ENCODE data around the gene MED15. TPM values are rescaled to one million over a fixed set of nuclear protein-coding genes. Genes with fewer than 3 reads are reported as not detected.

Gene MED15, protein sequence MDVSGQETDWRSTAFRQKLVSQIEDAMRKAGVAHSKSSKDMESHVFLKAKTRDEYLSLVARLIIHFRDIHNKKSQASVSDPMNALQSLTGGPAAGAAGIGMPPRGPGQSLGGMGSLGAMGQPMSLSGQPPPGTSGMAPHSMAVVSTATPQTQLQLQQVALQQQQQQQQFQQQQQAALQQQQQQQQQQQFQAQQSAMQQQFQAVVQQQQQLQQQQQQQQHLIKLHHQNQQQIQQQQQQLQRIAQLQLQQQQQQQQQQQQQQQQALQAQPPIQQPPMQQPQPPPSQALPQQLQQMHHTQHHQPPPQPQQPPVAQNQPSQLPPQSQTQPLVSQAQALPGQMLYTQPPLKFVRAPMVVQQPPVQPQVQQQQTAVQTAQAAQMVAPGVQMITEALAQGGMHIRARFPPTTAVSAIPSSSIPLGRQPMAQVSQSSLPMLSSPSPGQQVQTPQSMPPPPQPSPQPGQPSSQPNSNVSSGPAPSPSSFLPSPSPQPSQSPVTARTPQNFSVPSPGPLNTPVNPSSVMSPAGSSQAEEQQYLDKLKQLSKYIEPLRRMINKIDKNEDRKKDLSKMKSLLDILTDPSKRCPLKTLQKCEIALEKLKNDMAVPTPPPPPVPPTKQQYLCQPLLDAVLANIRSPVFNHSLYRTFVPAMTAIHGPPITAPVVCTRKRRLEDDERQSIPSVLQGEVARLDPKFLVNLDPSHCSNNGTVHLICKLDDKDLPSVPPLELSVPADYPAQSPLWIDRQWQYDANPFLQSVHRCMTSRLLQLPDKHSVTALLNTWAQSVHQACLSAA
- 85.5 and 85.6 TPM in 2 replicates for polyA plus RNA-seq (2013)

DNA sequence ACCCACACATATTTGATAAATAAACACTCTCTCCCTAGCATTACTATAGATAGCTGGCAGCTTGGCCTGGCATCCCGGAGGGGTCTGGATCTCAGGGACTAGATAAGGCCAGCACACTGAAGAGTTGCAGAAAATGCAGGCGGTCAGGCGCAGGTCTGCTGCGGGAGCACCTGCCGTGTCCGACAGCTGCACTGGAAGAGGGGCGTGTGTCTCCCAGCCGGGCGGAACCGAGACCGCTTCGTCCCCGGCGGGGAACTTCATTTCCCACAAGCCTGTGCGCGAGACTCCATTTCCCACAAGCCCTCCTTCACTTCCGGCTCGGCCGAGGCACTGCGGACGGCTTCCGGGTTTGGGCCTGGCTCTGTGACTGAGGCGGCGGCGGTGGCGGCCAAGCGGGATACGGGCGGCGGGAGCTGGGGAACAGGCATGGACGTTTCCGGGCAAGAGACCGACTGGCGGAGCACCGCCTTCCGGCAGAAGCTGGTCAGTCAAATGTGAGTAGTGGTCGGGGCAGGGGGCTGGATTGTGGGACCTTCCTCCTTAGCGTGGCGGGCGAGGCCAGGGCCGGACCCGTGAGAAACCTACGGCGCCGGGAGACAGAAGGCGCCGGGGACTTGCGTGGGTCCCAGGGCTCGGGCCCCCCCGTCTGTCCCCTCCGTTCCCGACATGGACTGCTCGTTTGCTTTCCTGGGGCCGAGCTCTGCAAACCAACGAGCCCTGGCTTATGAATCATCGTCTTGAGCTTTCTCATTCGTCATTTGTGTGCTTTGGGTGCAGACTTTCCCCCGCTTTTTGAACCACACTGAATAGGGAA, at the start of gene MED15:
MED15 (plus strand) TSS at position 358 of the 814 bp plus-strand sequence; CDS start at position 427, 69 bp downstream.
- H2AK5ac ChIP-seq (ENCODE audit: low read length) = peak within 1 kb of the TSS; percentile 61
- peak within 1 kb of the TSS; percentile 82 for H3K27ac ChIP-seq (ENCODE audit: low read depth, low read length)
- H2AFZ ChIP-seq (ENCODE audit: insufficient read depth, low read length, poor library complexity) = peak within 1 kb of the TSS; percentile 42
- H3K4me1 ChIP-seq (ENCODE audit: control insufficient read depth in 1 of 2, insufficient read depth in 2 of 2, low read length in 2 of 2) = peaks cover 20 to 32% of the 10 kb centered on the region in 2 experiments
- DNase-seq = peak; percentile 97 to 99
- H2BK12ac ChIP-seq (ENCODE audit: low read length) = peak within 1 kb of the TSS; percentile 78
- peak within 1 kb of the TSS; percentile 88 for H3K4me3 ChIP-seq (ENCODE audit: low read depth, low read length)
- H3K4ac ChIP-seq (ENCODE audit: low read depth, low read length) = peak within 1 kb of the TSS; percentile 96
- H3K14ac ChIP-seq (ENCODE audit: low read length) = peak within 1 kb of the TSS; percentile 92
- peak within 1 kb of the TSS; percentile 97 for H3K4me2 ChIP-seq (ENCODE audit: low read length)
- peak within 1 kb of the TSS; percentile 90 for H4K8ac ChIP-seq (ENCODE audit: low read depth, low read length)
- H3K18ac ChIP-seq (ENCODE audit: low read length) = peak within 1 kb of the TSS; percentile 90
- peak within 1 kb of the TSS; percentile 90 for H2BK5ac ChIP-seq (ENCODE audit: low read depth, low read length, poor library complexity)
- peak within 1 kb of the TSS; percentile 96 for H4K91ac ChIP-seq (ENCODE audit: low read depth, low read length)
- H3K9ac ChIP-seq (ENCODE audit: low read length) = peak within 1 kb of the TSS; percentile 95
- peak within 1 kb of the TSS; percentile 92 for H2BK120ac ChIP-seq (ENCODE audit: insufficient read depth, low read length, poor library complexity)
- H3K36me3 ChIP-seq (ENCODE audit: control insufficient read depth in 1 of 2, insufficient read depth in 2 of 2, low read length in 2 of 2) = peaks cover 0 to 3% of the 10 kb centered on the region in 2 experiments
- H4K12ac ChIP-seq (ENCODE audit: low read depth, low read length) = peak within 1 kb of the TSS; percentile 60
- H3K79me1 ChIP-seq (ENCODE audit: low read length) = peaks cover 26% of the 10 kb centered on the region
- no CpG with 5 or more reads among the region's 58 CpGs for WGBS (ENCODE audit: extremely low coverage, insufficient coverage, insufficient read length)
- no peaks in the 10 kb centered on the region for H3K27me3 ChIP-seq (ENCODE audit: insufficient read depth, low read length)
- no peaks in the 10 kb centered on the region for H3K9me3 ChIP-seq (ENCODE audit: insufficient read depth, low read depth, low read length)
- H3K79me2 ChIP-seq (ENCODE audit: control insufficient read depth, insufficient read depth, low read length, poor library complexity) = peaks cover 25% of the 10 kb centered on the region
- H3K23ac ChIP-seq (ENCODE audit: low read length) = no peak within 1 kb of the TSS

DNA sequence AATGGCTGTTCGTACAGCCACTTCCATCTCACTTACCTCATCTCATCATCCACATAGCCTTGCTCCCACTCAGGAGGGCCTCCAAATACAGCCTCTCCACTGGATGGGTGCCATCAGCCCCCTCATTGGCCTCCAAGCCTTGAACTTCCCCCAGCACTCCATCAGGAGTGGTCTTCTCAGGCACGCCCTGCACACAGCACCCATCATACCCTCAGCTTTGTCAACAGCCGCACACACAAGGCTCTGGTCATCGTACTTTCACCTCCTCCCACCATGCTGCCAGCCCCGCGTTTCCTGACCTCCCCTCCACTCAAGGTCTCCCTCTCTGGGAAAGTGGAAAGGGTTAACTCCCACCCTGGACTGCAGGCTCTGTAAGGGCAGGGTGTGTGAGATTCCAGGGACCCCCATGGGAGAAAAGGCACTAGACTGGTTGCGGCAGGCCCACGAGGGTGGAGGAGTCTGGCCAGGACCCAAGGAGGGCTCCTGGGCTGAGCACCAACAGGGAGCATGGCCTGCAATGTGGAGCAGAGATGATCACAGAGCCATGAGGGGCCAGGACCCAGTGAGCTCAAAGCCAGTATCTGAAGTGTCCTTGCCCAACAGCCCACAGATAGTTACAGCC, 48.8 kb upstream of the MED15 start:
- no peak for DNase-seq
- Histone ChIP-seq H3K4me2 (ENCODE audit: low read length) (no peak overlapping the region), H2BK12ac (ENCODE audit: low read length) (no peak overlapping the region), H4K91ac (ENCODE audit: low read depth, low read length) (no peak overlapping the region), H3K4ac (ENCODE audit: low read depth, low read length) (no peak overlapping the region), H4K8ac (ENCODE audit: low read depth, low read length) (no peak overlapping the region), H2AFZ (ENCODE audit: insufficient read depth, low read length, poor library complexity) (no peak overlapping the region), H3K36me3 (ENCODE audit: control insufficient read depth in 1 of 2, insufficient read depth in 2 of 2, low read length in 2 of 2) (peaks cover 6 to 9% of the 10 kb centered on the region in 2 experiments), H3K4me1 (ENCODE audit: control insufficient read depth in 1 of 2, insufficient read depth in 2 of 2, low read length in 2 of 2) (peaks cover 3 to 5% of the 10 kb centered on the region in 2 experiments), H3K23ac (ENCODE audit: low read length) (no peak overlapping the region), H3K9ac (ENCODE audit: low read length) (no peak overlapping the region), H3K79me2 (ENCODE audit: control insufficient read depth, insufficient read depth, low read length, poor library complexity) (no peaks in the 10 kb centered on the region), H4K12ac (ENCODE audit: low read depth, low read length) (no peak overlapping the region), H3K14ac (ENCODE audit: low read length) (no peak overlapping the region), H3K79me1 (ENCODE audit: low read length) (peaks cover 3% of the 10 kb centered on the region), H2BK120ac (ENCODE audit: insufficient read depth, low read length, poor library complexity) (no peak overlapping the region), H2AK5ac (ENCODE audit: low read length) (no peak overlapping the region), H3K27ac (ENCODE audit: low read depth, low read length) (no peak overlapping the region), H2BK5ac (ENCODE audit: low read depth, low read length, poor library complexity) (no peak overlapping the region), H3K9me3 (ENCODE audit: insufficient read depth, low read depth, low read length) (no peaks in the 10 kb centered on the region), H3K27me3 (ENCODE audit: insufficient read depth, low read length) (no peaks in the 10 kb centered on the region), H3K4me3 (ENCODE audit: low read depth, low read length) (no peak overlapping the region), H3K18ac (ENCODE audit: low read length) (no peak overlapping the region)
- whole genome bisulfite sequencing (ENCODE audit: extremely low coverage, insufficient coverage, insufficient read length) = no CpG with 5 or more reads among the region's 8 CpGs

DNA sequence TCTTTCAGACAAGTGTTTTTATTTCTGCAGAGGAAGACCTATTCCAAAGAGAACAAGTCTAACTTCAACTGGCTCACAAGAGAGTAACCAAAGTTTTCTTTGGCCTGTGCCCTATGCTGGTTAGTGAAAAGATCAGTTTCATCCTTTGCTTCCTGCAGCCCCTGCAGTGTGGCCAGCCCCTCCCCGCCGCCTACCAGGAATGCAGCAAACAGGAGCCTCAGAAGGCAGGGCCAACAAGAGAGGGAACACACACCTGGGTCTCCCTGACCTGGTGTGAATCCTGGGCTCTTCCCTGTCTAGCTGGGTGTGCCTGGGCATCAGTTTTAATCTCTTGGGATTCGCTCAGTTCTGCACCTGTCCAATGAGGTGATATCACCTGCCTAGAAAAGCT, 48.3 kb upstream of the MED15 start:
- H4K12ac ChIP-seq (ENCODE audit: low read depth, low read length) = no peak overlapping the region
- DNase-seq = no peak
- no peak overlapping the region for H2BK12ac ChIP-seq (ENCODE audit: low read length)
- H3K4me3 ChIP-seq (ENCODE audit: low read depth, low read length) = no peak overlapping the region
- no peak overlapping the region for H2BK5ac ChIP-seq (ENCODE audit: low read depth, low read length, poor library complexity)
- no peak overlapping the region for H4K91ac ChIP-seq (ENCODE audit: low read depth, low read length)
- no peak overlapping the region for H4K8ac ChIP-seq (ENCODE audit: low read depth, low read length)
- peaks cover 3% of the 10 kb centered on the region for H3K79me1 ChIP-seq (ENCODE audit: low read length)
- no peak overlapping the region for H3K4ac ChIP-seq (ENCODE audit: low read depth, low read length)
- H3K27ac ChIP-seq (ENCODE audit: low read depth, low read length) = no peak overlapping the region
- no peak overlapping the region for H2BK120ac ChIP-seq (ENCODE audit: insufficient read depth, low read length, poor library complexity)
- H3K27me3 ChIP-seq (ENCODE audit: insufficient read depth, low read length) = no peaks in the 10 kb centered on the region
- no peak overlapping the region for H3K14ac ChIP-seq (ENCODE audit: low read length)
- no peaks in the 10 kb centered on the region for H3K79me2 ChIP-seq (ENCODE audit: control insufficient read depth, insufficient read depth, low read length, poor library complexity)
- H2AK5ac ChIP-seq (ENCODE audit: low read length) = no peak overlapping the region
- no peak overlapping the region for H3K4me2 ChIP-seq (ENCODE audit: low read length)
- peaks cover 3 to 5% of the 10 kb centered on the region in 2 experiments for H3K4me1 ChIP-seq (ENCODE audit: control insufficient read depth in 1 of 2, insufficient read depth in 2 of 2, low read length in 2 of 2)
- WGBS (ENCODE audit: extremely low coverage, insufficient coverage, insufficient read length) = no CpG with 5 or more reads among the region's 3 CpGs
- no peak overlapping the region for H2AFZ ChIP-seq (ENCODE audit: insufficient read depth, low read length, poor library complexity)
- no peak overlapping the region for H3K9ac ChIP-seq (ENCODE audit: low read length)
- no peak overlapping the region for H3K23ac ChIP-seq (ENCODE audit: low read length)
- H3K18ac ChIP-seq (ENCODE audit: low read length) = no peak overlapping the region
- H3K9me3 ChIP-seq (ENCODE audit: insufficient read depth, low read depth, low read length) = no peaks in the 10 kb centered on the region
- H3K36me3 ChIP-seq (ENCODE audit: control insufficient read depth in 1 of 2, insufficient read depth in 2 of 2, low read length in 2 of 2) = peaks cover 8 to 14% of the 10 kb centered on the region in 2 experiments

DNA sequence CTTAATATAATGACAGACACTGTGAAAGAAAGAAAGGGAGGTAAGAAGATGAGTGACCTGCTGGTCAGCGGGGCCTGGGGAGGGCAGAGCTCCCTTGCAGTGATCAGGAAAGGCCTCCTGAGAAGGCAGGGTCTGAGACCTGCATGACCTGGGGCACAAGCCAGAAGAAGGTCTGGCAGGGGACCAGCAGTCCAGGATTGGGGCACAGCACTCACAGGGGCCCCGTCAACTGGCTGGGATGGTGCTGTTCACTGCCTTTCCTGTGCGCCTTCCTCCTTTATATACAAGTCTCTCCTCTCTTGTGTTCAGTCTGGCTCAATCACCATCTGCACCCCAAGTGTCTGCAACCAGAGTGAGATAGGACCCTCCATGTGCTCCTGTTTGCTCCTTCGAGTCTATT, 47.5 kb upstream of the MED15 start:
- Histone ChIP-seq H3K9ac (ENCODE audit: low read length) (no peak overlapping the region), H3K4me1 (ENCODE audit: control insufficient read depth in 1 of 2, insufficient read depth in 2 of 2, low read length in 2 of 2) (peaks cover 3 to 5% of the 10 kb centered on the region in 2 experiments)

More for the DNA sequence above, 47.5 kb upstream of the MED15 start:
- no peak overlapping the region for H3K4me2 ChIP-seq (ENCODE audit: low read length)
- H3K27me3 ChIP-seq (ENCODE audit: insufficient read depth, low read length) = no peaks in the 10 kb centered on the region
- H3K79me1 ChIP-seq (ENCODE audit: low read length) = peaks cover 3% of the 10 kb centered on the region
- H4K12ac ChIP-seq (ENCODE audit: low read depth, low read length) = no peak overlapping the region
- H2BK5ac ChIP-seq (ENCODE audit: low read depth, low read length, poor library complexity) = no peak overlapping the region
- H3K23ac ChIP-seq (ENCODE audit: low read length) = no peak overlapping the region
- H2AK5ac ChIP-seq (ENCODE audit: low read length) = no peak overlapping the region
- no CpG with 5 or more reads among the region's 4 CpGs for WGBS (ENCODE audit: extremely low coverage, insufficient coverage, insufficient read length)
- H3K14ac ChIP-seq (ENCODE audit: low read length) = no peak overlapping the region
- no peak overlapping the region for H4K91ac ChIP-seq (ENCODE audit: low read depth, low read length)
- DNase-seq = no peak
- no peak overlapping the region for H3K4ac ChIP-seq (ENCODE audit: low read depth, low read length)
- no peak overlapping the region for H2AFZ ChIP-seq (ENCODE audit: insufficient read depth, low read length, poor library complexity)
- H3K4me3 ChIP-seq (ENCODE audit: low read depth, low read length) = no peak overlapping the region
- H3K36me3 ChIP-seq (ENCODE audit: control insufficient read depth in 1 of 2, insufficient read depth in 2 of 2, low read length in 2 of 2) = peaks cover 14 to 21% of the 10 kb centered on the region in 2 experiments
- H2BK120ac ChIP-seq (ENCODE audit: insufficient read depth, low read length, poor library complexity) = no peak overlapping the region
- H4K8ac ChIP-seq (ENCODE audit: low read depth, low read length) = no peak overlapping the region
- H3K9me3 ChIP-seq (ENCODE audit: insufficient read depth, low read depth, low read length) = no peaks in the 10 kb centered on the region
- H3K79me2 ChIP-seq (ENCODE audit: control insufficient read depth, insufficient read depth, low read length, poor library complexity) = no peaks in the 10 kb centered on the region
- no peak overlapping the region for H2BK12ac ChIP-seq (ENCODE audit: low read length)
- H3K18ac ChIP-seq (ENCODE audit: low read length) = no peak overlapping the region
- no peak overlapping the region for H3K27ac ChIP-seq (ENCODE audit: low read depth, low read length)
